Adrenal gland (tissue), 12 donors: ENCODE data around the gene UBN1. TPM values are rescaled to one million over a fixed set of nuclear protein-coding genes. Genes with fewer than 3 reads are reported as not detected.

Source experiments
- DNase-seq, 7 donors: peaks; one replicate each; pipeline ENCODE4 v3.0.0-alpha.2; 2019 to 2020
- H3K27ac ChIP-seq, 5 donors: fragments of 200-600 bp; sonication (generic) in 4 of 5; 1 replicate in 3 of 5; 2 replicates in 2 of 5; pipeline versions ENCODE4 v1.5.1 to v1.8.0; 2016 to 2020; ENCODE audit warnings: mild to moderate bottlenecking in 1 of 5
- H3K27me3 ChIP-seq: fragments of 200-600 bp; 2 replicates; pipeline ENCODE4 v1.8.0; 2021
- H3K36me3 ChIP-seq, 2 donors: fragments of 200-600 bp; replicated peaks in 1 of 2; 1 replicate in 1 of 2; 2 replicates in 1 of 2; pipeline versions ENCODE4 v1.5.1 to v1.8.0; 2018 to 2022
- H3K4me1 ChIP-seq, 2 donors: fragments of 200-600 bp; replicated peaks in 1 of 2; 1 replicate in 1 of 2; 2 replicates in 1 of 2; pipeline versions ENCODE4 v1.5.1 to v1.8.0; 2018 to 2021
- H3K4me3 ChIP-seq, 4 donors: fragments of 200-600 bp; sonication (generic) in 3 of 4; one replicate each; pipeline ENCODE4 v1.5.1; 2016 to 2018
- H3K9me3 ChIP-seq, 3 donors: fragments of 200-600 bp; sonication (generic) in 1 of 3; replicated peaks in 1 of 3; 1 replicate in 2 of 3; 2 replicates in 1 of 3; pipeline versions ENCODE4 v1.5.1 to v1.8.0; 2016 to 2021
- POLR2A ChIP-seq, 2 donors: fragments of 450-650 bp; IDR thresholded peaks; one replicate each; pipeline ENCODE4 v1.6.1; 2017; ENCODE audit warnings: antibody characterized with exemption in 2 of 2, mild to moderate bottlenecking in 2 of 2, moderate library complexity in 1 of 2
- WGBS, 4 donors: extraction: QIAGEN DNeasy Blood & Tissue Kit in 2 of 4; methylation state at CpG; one replicate each; pipeline versions ENCODE4 v1.1.5 to v1.1.7; 2013 to 2017; 5-methylcytosine and 5-hydroxymethylcytosine counted together
- intact Hi-C, 2 donors: fragments of 100-400 bp; cut with DNase I; formaldehyde crosslinking; loops; one replicate each; pipeline versions ENCODE4 v1.14.1 to v1.15.0; 2022 to 2023
- polyA plus RNA-seq, 3 donors: library from polyadenylated mRNA; stranded (reverse); fragments of 200-250 nt in 2 of 3; fragments of 350-450 nt in 1 of 3; fragmentation: Illumina TruSeq in 1 of 3; extraction: RNeasy Lipid Tissue Mini Kit (QIAGEN cat#74804) in 1 of 3; gene quantifications; one replicate each; pipeline ENCODE4 v1.2.3, GENCODE V29; 2013 to 2014
- total RNA-seq, 9 donors: library from RNA; depleted of rRNA in 4 of 9; stranded (reverse); fragments of >200 nt in 4 of 9; fragments of 120-200 nt in 1 of 9; fragmentation: NEBNext Ultra II Directional in 1 of 9; extraction: Animal tissue kit (Norgen Biotek cat#: 25700) in 1 of 9; gene quantifications; one replicate each; pipeline versions ENCODE4 v1.1.0 to v1.2.4, GENCODE V29; 2013 to 2023
- TF ChIP-seq, protein P1 (sequence below), 6 experiments: fragments of 450-650 bp in 4 of 6; fragments of 200-600 bp in 2 of 6; sonication (generic) in 1 of 6; IDR thresholded peaks; 1 replicate in 5 of 6; 2 replicates in 1 of 6; pipeline versions ENCODE4 v1.5.1 to v1.8.0; 2016 to 2021; ENCODE audit warnings: antibody characterized with exemption in 6 of 6, mild to moderate bottlenecking in 2 of 6, moderate library complexity in 1 of 6
- donor health status: healthy with polysubstance abuse.
- donor health status: Bipolar disorder and iron deficiency.
- donor health status: DM: yes; HTN: yes; CAD: no.
- donor health status: DM: no; HTN: no; CAD: no.
- donor health status: DM: no; HTN: no; CAD: no.
- donor health status: DM: yes; HTN: yes; CAD: no.

Gene UBN1
- total and polyA plus RNA-seq, 12 donors: 5.9 to 60.8 (median 28.4) TPM

- Histone ChIP-seq H3K36me3 (peaks cover 0 to 89% of the 10 kb centered on the region in 2 donors), H3K27ac (no peak overlapping the region), H3K9me3 (no peaks in the 10 kb centered on the region), H3K4me3 (no peak overlapping the region), H3K27me3 (no peaks in the 10 kb centered on the region), H3K4me1 (peaks cover 8 to 13% of the 10 kb centered on the region in 2 donors)
- intact Hi-C loops: no loop called here
- no peak for TF ChIP-seq POLR2A (IDR thresholded peaks at IDR 0.05)
- TF ChIP-seq, protein P1, sequence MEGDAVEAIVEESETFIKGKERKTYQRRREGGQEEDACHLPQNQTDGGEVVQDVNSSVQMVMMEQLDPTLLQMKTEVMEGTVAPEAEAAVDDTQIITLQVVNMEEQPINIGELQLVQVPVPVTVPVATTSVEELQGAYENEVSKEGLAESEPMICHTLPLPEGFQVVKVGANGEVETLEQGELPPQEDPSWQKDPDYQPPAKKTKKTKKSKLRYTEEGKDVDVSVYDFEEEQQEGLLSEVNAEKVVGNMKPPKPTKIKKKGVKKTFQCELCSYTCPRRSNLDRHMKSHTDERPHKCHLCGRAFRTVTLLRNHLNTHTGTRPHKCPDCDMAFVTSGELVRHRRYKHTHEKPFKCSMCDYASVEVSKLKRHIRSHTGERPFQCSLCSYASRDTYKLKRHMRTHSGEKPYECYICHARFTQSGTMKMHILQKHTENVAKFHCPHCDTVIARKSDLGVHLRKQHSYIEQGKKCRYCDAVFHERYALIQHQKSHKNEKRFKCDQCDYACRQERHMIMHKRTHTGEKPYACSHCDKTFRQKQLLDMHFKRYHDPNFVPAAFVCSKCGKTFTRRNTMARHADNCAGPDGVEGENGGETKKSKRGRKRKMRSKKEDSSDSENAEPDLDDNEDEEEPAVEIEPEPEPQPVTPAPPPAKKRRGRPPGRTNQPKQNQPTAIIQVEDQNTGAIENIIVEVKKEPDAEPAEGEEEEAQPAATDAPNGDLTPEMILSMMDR (IDR thresholded peaks at IDR 0.05): no peak
- no peak for DNase-seq
- 88 to 91% (median 89%) methylated on average over 11 of the region's 11 CpGs for WGBS, 4 donors
These were observed 18.5 kb upstream of the UBN1 start for GRCh38 chr16:4828567-4829321.

- H3K27ac ChIP-seq: no peak overlapping the region
- H3K36me3 ChIP-seq: peaks cover 0 to 72% of the 10 kb centered on the region in 2 donors
- no peak overlapping the region for H3K4me3 ChIP-seq
- TF ChIP-seq POLR2A (IDR thresholded peaks at IDR 0.05): no peak
- TF ChIP-seq, protein P1 (IDR thresholded peaks at IDR 0.05): no peak
- peaks cover 8 to 16% of the 10 kb centered on the region in 2 donors for H3K4me1 ChIP-seq
- no peaks in the 10 kb centered on the region for H3K9me3 ChIP-seq
- no peak for DNase-seq
- WGBS, 4 donors: 68 to 88% (median 72%) methylated on average over 7 of the region's 7 CpGs
- no peaks in the 10 kb centered on the region for H3K27me3 ChIP-seq
- intact Hi-C loops: no loop called here
These were observed 16.9 kb upstream of the UBN1 start for GRCh38 chr16:4830408-4830807.

DNA sequence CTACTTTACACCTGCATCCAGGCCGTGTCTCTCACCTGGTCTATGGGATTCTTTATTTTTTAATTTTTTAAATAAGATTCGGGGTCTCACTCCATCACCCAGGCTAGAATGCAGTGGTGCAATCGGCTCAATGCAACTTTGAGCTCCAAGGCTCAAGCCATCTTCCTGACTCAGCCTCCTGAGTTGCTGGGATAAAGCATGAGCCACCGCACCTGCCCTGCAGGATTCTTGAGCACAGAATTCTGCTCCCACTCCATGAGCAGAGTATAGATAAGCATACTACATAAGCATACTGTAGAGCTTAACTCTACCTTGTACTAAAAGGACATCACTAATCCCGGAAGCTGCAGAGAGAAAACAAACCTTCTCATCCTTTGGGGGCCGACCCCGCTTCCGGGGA, 15.7 kb upstream of the UBN1 start:
- Histone ChIP-seq H3K27me3 (no peaks in the 10 kb centered on the region), H3K27ac (no peak overlapping the region), H3K36me3 (peaks cover 0 to 62% of the 10 kb centered on the region in 2 donors), H3K4me3 (no peak overlapping the region), H3K9me3 (no peaks in the 10 kb centered on the region), H3K4me1 (peaks cover 8 to 19% of the 10 kb centered on the region in 2 donors)
- TF ChIP-seq, protein P1 (IDR thresholded peaks at IDR 0.05): no peak
- DNase-seq: no peak
- 93 to 96% (median 95%) methylated on average over 8 of the region's 8 CpGs for whole genome bisulfite sequencing, 4 donors
- intact Hi-C loops: no loop called here

DNA sequence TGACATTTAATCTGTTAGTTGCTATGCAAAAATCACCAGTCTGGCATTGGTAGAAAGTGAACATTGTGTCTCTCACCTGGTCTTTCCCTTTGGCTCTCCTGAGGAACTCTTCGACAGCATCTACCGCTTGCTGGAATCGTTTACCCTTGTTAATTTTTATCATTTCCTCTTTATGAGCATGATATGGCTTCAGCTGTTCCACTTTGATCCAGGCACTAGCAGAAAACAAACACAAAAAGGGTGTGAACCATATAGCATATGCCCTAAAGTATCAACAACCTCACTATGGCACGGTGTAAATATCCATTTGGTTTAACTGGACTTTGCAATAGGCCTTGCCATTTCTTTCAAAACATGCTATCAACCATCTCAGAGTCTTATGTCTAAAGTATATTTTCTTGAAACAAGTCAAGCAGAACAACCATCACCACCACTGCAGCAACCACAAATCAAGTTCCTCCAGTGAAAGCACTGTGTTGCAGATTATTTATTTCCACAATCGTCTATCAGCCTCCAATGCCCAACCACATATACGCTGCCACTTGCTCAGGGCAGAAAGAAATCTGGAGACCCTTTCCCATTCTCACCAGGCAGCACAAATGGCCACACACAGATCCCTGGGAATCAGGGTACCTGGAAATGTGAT, 14.5 kb upstream of the UBN1 start:
- TF ChIP-seq POLR2A (IDR thresholded peaks at IDR 0.05): no peak
- TF ChIP-seq, protein P1 (IDR thresholded peaks at IDR 0.05): no peak
- 87 to 89% (median 88%) methylated on average over 6 of the region's 6 CpGs for WGBS, 4 donors
- no peaks in the 10 kb centered on the region for H3K9me3 ChIP-seq
- no peak overlapping the region for H3K4me3 ChIP-seq
- peaks cover 0 to 9% of the 10 kb centered on the region in 2 donors for H3K4me1 ChIP-seq
- no peak for DNase-seq
- no peak overlapping the region for H3K27ac ChIP-seq
- intact Hi-C loops: no loop called here
- H3K27me3 ChIP-seq: no peaks in the 10 kb centered on the region
- H3K36me3 ChIP-seq: peaks cover 0 to 50% of the 10 kb centered on the region in 2 donors
